ENCODE results near the gene MACROD2.

Gene MACROD2

DNA sequence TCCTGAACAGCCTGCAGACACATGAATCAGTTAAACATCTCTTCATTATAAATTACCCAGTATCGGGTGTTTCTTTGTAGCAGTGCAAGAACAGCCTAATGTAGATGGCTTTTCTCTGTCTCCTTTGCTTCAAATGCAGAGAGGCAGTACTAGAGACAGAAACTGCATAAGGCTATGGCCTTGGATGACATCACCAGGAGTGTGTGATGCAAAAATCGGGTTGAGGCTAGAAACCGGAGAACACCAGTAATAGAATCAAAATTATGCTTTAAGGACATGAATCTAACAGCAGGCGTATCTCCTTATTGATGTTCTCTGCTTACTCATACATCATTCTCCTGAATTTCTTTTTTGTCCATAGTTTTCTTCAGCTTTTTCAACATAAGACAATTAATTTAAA is 391.4 kb downstream of the MACROD2 start:
- Mint-ChIP-seq H3K4me3 (no peak overlapping the region), H3K4me1 (ENCODE audit: low read depth) (no peaks in the 10 kb centered on the region), H3K36me3 (ENCODE audit: low read depth) (no peaks in the 10 kb centered on the region), H3K27me3 (no peaks in the 10 kb centered on the region), H3K27ac (no peak overlapping the region), H3K9me3 (peaks cover 15% of the 10 kb centered on the region)

DNA sequence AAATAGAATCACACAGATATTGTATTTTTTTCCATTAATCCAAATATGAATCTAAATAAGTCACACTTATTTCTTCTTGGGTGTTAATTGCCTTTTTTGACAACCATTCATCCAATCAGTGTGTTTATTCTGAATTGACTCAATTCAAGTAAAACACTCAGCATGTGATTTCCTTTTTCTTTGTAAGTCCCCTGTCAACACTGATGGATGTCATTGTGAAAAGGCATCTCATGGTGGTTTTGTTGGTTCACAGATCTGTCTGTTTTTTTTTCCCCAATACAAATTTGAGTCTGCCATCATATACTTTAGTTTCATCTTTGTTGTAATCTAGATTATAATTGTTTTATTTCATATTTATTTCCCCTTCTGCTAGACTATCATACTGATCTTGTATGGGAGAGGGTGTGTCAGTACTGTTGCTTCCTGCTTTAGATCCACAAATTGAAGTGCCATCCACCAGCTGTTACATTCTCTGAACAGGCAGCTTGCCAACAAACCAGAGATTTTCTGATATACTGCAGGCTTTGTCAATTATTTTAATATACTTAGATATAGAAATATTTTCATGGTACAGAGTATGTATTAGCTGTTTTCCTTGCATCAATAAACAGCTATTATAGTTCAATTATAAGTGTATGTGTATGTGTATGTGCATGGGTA is 406.3 kb downstream of the MACROD2 start:
- H3K27ac Mint-ChIP-seq: no peak overlapping the region
- H3K36me3 Mint-ChIP-seq (ENCODE audit: low read depth): no peaks in the 10 kb centered on the region

DNA sequence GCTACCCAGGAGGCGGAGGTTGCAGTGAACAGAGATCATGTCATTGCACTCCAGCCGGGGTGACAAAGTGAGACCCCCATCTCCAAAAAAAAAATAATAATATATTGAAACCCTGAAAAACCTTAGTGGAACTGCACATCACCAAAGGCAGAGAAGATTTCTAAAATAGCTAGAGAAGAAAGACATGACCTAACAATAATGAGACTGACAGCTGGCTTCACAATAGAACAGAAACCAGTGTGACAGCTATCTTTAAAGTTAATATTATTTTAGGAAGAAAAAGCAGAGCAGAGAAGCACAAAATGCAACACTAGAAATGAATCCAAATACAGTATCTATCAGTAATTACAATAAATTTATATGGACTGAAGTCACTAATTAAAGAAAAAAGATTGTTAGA is 409.2 kb downstream of the MACROD2 start:
- Mint-ChIP-seq H3K27me3 (no peaks in the 10 kb centered on the region), H3K4me1 (ENCODE audit: low read depth) (no peaks in the 10 kb centered on the region), H3K4me3 (no peak overlapping the region), H3K9me3 (peaks cover 8% of the 10 kb centered on the region), H3K36me3 (ENCODE audit: low read depth) (no peaks in the 10 kb centered on the region), H3K27ac (no peak overlapping the region)

More for the DNA sequence above, 406.3 kb downstream of the MACROD2 start:
- no peak overlapping the region for H3K4me3 Mint-ChIP-seq
- H3K9me3 Mint-ChIP-seq: peaks cover 4% of the 10 kb centered on the region
- H3K27me3 Mint-ChIP-seq: no peaks in the 10 kb centered on the region
- H3K4me1 Mint-ChIP-seq (ENCODE audit: low read depth): no peaks in the 10 kb centered on the region

DNA sequence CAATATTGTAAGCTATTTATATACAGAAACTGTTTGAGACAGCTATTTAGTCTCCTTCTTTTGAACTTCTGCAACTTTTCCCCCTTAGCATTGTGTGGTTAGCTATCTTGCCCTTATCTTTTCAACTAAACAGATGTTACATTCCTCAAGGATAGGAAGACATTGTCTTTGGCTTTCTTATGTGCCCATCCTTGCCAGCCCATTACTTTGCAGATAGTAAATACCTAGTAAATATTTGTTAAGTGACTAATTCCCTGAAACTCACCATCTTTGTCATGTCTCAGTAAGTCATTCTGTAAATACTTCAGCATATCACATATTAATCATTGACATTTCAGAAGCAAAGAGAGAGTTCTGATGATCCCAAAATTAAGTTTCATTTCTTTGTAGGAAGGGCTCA is 411.2 kb downstream of the MACROD2 start:
- no peaks in the 10 kb centered on the region for H3K36me3 Mint-ChIP-seq (ENCODE audit: low read depth)
- H3K9me3 Mint-ChIP-seq: peaks cover 8% of the 10 kb centered on the region
- no peaks in the 10 kb centered on the region for H3K27me3 Mint-ChIP-seq

DNA sequence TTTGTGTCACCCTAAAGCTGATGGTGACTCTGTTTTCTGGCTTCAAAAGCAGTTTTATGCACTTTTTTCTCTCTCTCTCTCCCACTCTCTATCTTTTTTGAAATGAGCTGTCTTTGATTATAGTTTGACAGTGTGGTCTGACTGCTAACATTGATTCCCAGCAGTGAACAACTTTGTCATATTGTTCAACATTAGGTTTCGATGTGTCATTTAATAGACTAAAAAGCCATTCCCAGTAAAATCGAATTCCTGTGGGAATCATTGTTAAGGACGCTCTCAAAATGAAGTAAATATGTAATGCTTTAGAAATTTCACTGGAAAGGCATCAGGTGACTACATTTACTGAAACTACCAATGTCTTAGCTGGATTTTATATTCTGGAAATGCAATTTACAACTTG is 412.0 kb downstream of the MACROD2 start:
- peaks cover 6% of the 10 kb centered on the region for H3K9me3 Mint-ChIP-seq
- no peak overlapping the region for H3K4me3 Mint-ChIP-seq
- no peaks in the 10 kb centered on the region for H3K27me3 Mint-ChIP-seq
- no peaks in the 10 kb centered on the region for H3K36me3 Mint-ChIP-seq (ENCODE audit: low read depth)
- H3K4me1 Mint-ChIP-seq (ENCODE audit: low read depth): no peaks in the 10 kb centered on the region
- H3K27ac Mint-ChIP-seq: no peak overlapping the region

More for the DNA sequence above, 411.2 kb downstream of the MACROD2 start:
- Mint-ChIP-seq H3K4me1 (ENCODE audit: low read depth) (no peaks in the 10 kb centered on the region), H3K4me3 (no peak overlapping the region), H3K27ac (no peak overlapping the region)

DNA sequence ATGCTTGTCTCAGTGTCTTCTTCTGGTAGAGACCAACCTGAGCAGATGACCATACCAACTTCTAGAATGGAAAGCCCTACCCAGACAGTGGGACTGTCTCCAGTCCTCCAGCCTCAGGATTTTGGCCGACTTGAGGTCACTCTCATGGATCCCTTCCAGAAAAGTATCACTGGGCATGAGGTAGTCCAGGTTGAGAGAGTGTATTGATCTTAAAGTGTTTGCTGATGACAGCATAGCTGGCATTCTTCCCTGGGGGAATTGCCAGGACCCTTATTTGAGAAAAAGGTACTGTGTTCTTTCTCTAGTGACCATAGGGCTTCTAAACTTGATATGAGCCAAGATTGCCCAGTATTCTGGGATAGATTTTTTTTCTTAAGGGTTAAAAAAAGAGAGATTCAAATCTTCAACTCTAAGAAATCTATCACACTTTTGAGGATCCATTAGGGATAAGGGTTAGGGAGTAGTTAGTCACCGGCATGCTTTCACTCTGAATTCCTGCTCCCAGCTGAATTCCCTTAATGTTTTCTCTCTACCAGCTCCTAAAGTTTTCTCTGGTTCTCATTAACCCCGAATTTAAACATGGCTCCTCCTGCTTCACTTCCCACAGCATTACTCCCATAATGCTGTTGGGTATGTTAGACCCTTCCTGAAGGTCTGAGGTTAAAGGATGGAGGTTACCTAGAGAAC is 415.7 kb downstream of the MACROD2 start:
- Mint-ChIP-seq H3K4me1 (ENCODE audit: low read depth) (no peaks in the 10 kb centered on the region), H3K9me3 (peaks cover 10% of the 10 kb centered on the region), H3K27ac (no peak overlapping the region), H3K4me3 (no peak overlapping the region), H3K27me3 (no peaks in the 10 kb centered on the region), H3K36me3 (ENCODE audit: low read depth) (no peaks in the 10 kb centered on the region)

DNA sequence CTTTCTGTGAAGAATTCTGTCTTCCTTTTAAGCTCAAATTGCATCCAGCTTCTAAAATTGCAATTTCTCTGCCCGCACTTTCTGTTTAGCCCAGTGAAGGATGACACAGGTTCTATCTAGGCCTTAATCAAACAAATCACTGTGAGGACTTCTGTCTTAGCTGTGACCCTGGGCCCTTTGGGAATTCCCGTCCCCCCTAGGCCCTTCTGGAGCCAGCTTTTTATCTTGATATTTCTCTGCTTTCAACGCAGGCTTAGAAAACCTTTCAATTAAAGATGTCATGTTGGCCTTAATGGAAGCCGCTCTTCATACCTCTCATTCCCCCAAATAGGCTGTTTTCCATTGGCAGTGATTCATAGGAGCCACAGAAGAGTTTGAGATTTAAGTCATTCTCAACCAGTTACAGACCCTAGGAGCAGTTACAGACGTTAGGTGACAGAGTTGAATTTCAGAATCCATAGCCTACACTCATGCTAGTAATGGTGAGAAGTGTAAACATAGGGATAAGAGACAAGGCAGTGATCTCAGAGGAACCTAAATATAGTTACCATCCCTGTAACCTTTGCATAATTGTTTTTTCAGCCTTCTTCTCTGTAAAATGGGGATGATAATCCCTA is 416.9 kb downstream of the MACROD2 start:
- no peak overlapping the region for H3K27ac Mint-ChIP-seq
- no peak overlapping the region for H3K4me3 Mint-ChIP-seq
- no peaks in the 10 kb centered on the region for H3K36me3 Mint-ChIP-seq (ENCODE audit: low read depth)
- H3K9me3 Mint-ChIP-seq: peaks cover 10% of the 10 kb centered on the region
- no peaks in the 10 kb centered on the region for H3K4me1 Mint-ChIP-seq (ENCODE audit: low read depth)
- no peaks in the 10 kb centered on the region for H3K27me3 Mint-ChIP-seq

DNA sequence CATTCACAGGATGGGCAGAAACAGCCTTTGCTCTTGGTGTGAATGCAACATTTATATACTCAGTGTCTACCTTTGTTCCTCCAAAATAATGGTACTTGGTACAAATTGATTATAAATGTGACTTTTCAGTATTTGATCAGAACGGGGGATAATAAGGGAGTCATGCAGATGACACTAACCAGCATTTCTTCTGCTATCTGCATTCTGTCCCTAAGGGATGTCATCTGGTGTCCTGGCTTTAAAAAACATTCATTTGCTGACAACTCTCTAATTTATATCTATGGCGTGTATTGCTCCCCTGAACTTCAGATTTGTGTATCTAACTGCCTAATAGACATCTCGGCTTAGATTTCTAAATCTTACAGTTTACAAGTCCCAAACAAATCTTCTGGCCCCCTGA is 418.5 kb downstream of the MACROD2 start:
- peaks cover 6% of the 10 kb centered on the region for H3K9me3 Mint-ChIP-seq
- H3K4me3 Mint-ChIP-seq: no peak overlapping the region
- H3K27ac Mint-ChIP-seq: no peak overlapping the region
- no peaks in the 10 kb centered on the region for H3K27me3 Mint-ChIP-seq
- H3K4me1 Mint-ChIP-seq (ENCODE audit: low read depth): no peaks in the 10 kb centered on the region
- no peaks in the 10 kb centered on the region for H3K36me3 Mint-ChIP-seq (ENCODE audit: low read depth)

DNA sequence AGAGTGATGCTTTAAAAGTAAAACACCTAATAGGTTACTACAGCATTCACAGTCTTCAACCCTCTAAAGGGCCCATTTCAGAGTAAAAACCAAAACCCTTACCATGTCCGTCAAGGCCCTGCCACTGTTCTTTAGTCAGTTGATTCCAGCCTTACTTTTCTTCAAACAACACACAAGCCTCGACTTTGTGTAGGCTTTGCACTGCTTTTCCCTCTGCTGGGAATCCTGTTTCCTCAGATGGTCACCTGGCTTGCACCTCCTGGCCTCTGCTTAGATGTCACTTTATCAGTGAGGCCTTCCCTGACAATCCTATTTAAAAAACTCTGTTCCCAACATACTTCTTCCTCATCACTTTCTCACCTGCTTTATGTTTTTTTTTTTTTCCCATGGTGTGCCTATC is 419.2 kb downstream of the MACROD2 start:
- no peak overlapping the region for H3K27ac Mint-ChIP-seq
- H3K4me1 Mint-ChIP-seq (ENCODE audit: low read depth): no peaks in the 10 kb centered on the region
- H3K36me3 Mint-ChIP-seq (ENCODE audit: low read depth): no peaks in the 10 kb centered on the region
- peaks cover 6% of the 10 kb centered on the region for H3K9me3 Mint-ChIP-seq
- no peak overlapping the region for H3K4me3 Mint-ChIP-seq
- no peaks in the 10 kb centered on the region for H3K27me3 Mint-ChIP-seq

DNA sequence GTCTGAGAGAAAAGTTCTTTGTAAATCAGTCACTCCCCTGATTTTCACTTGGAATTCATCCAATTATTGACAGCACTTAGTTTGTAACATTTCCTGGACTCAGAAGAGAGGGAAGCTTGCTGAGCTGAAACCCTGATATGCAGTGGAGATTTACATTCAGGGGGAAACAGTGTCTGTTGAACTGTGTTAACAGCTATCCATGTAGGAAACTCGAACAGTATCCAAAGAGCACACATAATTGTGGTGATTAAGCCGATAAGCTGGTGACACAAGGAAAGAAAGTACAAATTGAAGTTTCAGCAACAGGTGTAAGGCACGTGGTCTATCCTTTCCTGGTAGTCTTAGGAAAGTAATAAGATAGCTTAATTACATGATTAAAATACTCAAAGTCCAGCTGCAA is 420.2 kb downstream of the MACROD2 start:
- H3K4me3 Mint-ChIP-seq: no peak overlapping the region
- H3K9me3 Mint-ChIP-seq: peaks cover 6% of the 10 kb centered on the region
- H3K4me1 Mint-ChIP-seq (ENCODE audit: low read depth): no peaks in the 10 kb centered on the region
- no peaks in the 10 kb centered on the region for H3K36me3 Mint-ChIP-seq (ENCODE audit: low read depth)
- H3K27ac Mint-ChIP-seq: no peak overlapping the region
- H3K27me3 Mint-ChIP-seq: no peaks in the 10 kb centered on the region

DNA sequence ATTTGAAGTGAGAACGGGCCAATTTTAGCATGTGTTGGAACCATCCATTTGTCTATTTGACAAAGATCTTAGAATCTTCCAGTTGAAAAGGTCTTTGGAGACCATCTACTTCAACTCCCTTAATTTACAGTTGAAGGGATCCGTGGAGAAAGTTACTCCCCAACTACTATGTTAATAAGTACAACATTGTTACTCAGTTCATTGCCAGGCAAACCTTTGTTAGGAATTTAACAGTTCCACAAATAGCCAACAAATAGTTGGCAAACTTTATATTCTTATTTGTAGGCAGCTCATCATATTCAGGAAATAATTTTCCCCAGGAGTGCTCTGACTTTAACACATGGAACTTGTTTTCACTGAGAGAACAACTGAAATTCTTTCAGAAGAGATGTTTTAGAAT is 423.1 kb downstream of the MACROD2 start:
- Mint-ChIP-seq H3K27ac (no peak overlapping the region), H3K36me3 (ENCODE audit: low read depth) (no peaks in the 10 kb centered on the region)

DNA sequence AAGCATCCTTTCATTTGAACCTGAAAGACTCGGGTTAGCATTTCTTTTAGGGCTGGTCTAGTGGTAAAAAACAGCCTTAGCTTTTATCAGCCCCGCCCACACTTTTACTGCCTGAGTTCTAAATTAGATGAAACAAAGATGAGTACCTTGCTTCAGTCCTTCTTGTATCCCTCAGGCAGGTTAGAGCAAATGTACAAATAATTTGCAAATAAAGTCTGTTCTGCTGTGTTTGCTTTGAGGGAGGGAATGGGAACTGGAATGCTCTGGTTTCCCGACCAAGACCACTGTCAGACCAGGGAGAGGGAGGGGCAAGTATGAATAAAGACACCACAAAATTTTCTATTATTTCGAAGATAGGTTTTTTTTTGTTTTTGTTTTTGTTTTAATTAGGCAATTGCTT is 427.6 kb downstream of the MACROD2 start:
- Mint-ChIP-seq H3K36me3 (ENCODE audit: low read depth) (no peaks in the 10 kb centered on the region), H3K4me1 (ENCODE audit: low read depth) (no peaks in the 10 kb centered on the region), H3K9me3 (no peaks in the 10 kb centered on the region), H3K27ac (no peak overlapping the region), H3K4me3 (no peak overlapping the region), H3K27me3 (no peaks in the 10 kb centered on the region)

More for the DNA sequence above, 423.1 kb downstream of the MACROD2 start:
- Mint-ChIP-seq H3K4me3 (no peak overlapping the region), H3K27me3 (no peaks in the 10 kb centered on the region), H3K4me1 (ENCODE audit: low read depth) (no peaks in the 10 kb centered on the region), H3K9me3 (peaks cover 6% of the 10 kb centered on the region)

DNA sequence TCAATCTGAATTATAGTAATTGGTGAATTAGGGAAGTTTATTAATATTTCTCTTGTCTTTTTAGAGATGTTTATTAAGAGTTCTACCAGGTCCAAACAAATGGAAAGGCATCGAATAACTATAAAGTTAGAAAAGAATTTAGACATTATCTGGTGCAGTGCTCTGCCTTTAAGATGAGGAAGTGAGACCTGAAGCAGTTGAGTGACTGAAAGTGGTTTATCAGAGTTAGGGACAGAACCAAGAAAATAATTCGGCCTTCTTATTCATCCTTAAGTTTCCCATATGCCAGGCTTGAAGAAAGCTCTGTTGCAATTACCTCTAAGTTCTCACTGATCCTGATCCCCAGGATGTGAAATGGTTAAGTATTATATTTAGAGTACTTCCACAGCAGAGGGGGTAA is 436.3 kb downstream of the MACROD2 start:
- H3K27ac Mint-ChIP-seq: no peak overlapping the region
- H3K27me3 Mint-ChIP-seq: no peaks in the 10 kb centered on the region
- peaks cover 5% of the 10 kb centered on the region for H3K9me3 Mint-ChIP-seq
- H3K36me3 Mint-ChIP-seq (ENCODE audit: low read depth): no peaks in the 10 kb centered on the region
- no peaks in the 10 kb centered on the region for H3K4me1 Mint-ChIP-seq (ENCODE audit: low read depth)
- H3K4me3 Mint-ChIP-seq: no peak overlapping the region

DNA sequence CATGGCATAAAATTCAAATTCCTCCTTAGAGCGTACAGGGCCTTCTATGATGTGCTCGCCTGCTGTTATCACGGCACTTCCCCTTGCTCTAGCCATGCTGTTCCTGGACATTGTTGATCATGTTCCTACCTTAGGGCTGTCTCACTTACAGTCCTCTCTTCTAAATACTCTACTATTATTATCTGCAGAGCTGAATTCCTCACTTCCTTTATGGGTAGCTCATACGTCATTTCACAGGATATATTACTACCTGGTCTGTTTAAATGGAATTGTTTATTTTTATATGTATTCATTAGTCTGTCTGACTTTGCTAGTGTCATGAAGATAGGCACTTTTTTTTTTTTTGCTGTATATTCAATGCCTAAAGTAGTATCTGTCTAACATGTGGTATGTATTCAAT is 436.8 kb downstream of the MACROD2 start:
- Mint-ChIP-seq H3K36me3 (ENCODE audit: low read depth) (no peaks in the 10 kb centered on the region), H3K27me3 (no peaks in the 10 kb centered on the region), H3K9me3 (peaks cover 5% of the 10 kb centered on the region), H3K27ac (no peak overlapping the region), H3K4me3 (no peak overlapping the region), H3K4me1 (ENCODE audit: low read depth) (no peaks in the 10 kb centered on the region)

DNA sequence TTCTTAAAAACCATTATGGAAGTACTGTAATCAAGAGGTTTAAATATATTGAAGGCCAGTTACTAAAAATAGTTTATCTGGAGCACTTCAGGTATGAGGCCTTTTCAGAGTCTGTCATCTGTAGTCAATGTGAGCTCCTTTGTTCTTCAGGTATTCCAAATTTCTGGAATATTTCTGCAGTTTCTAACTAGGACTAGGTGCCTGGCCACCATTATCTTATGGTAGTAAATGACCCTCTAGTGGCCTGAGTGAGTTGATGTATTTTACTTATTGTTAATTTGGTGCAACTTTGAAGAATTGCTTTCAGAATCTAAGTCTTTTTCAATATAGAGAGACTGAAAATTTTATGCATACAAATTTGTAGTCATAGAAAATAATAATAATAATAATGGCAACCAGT is 437.3 kb downstream of the MACROD2 start:
- Mint-ChIP-seq H3K9me3 (peaks cover 5% of the 10 kb centered on the region), H3K4me1 (ENCODE audit: low read depth) (no peaks in the 10 kb centered on the region), H3K4me3 (no peak overlapping the region), H3K36me3 (ENCODE audit: low read depth) (no peaks in the 10 kb centered on the region), H3K27me3 (no peaks in the 10 kb centered on the region), H3K27ac (no peak overlapping the region)
